Measurements from ENCODE around the gene GYG2. TPM values are rescaled to one million over a fixed set of nuclear protein-coding genes. Genes with fewer than 3 reads are reported as not detected.

The GYG2 gene
- total RNA-seq, 1 donor from 2014 or later, result 60.8 TPM

DNA sequence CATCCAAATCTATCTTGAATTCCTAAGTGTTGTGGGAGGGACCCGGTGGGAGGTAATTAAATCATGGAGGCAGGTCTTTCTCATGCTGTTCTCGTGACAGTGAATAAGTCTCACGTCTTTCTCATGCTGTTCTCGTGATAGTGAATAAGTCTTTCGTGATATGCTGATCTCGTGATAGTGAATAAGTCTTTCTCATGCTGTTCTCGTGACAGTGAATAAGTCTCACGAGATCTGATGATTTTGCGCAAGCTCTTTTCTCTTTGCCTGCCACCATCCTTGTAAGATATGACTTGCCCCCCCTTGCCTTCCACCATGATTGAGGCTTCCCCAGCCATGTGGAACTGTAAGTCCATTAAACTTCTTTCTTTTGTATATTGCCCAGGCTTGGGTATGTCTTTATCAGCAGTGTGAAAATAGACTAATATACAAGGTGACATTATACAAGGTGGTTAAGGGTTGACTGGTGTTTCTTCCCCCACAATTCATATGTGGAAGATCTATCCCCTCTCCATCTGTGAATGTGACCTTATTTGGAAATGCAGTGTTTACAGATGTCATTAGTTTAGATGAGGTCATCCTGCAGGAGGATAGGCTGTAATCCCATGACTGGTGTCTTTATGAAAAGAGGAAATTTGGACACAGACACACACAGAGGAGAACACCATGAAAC lies 72.8 kb downstream of the GYG2 start:
- Mint-ChIP-seq H3K36me3 (peaks cover 47% of the 10 kb centered on the region), H3K9me3 (peaks cover 28% of the 10 kb centered on the region), H3K4me1 (peaks cover 38% of the 10 kb centered on the region), H3K27ac (peak overlapping the region; percentile 88), H3K27me3 (ENCODE audit: low read depth) (no peaks in the 10 kb centered on the region), H3K4me3 (no peak overlapping the region)
- TF ChIP-seq, protein P1, sequence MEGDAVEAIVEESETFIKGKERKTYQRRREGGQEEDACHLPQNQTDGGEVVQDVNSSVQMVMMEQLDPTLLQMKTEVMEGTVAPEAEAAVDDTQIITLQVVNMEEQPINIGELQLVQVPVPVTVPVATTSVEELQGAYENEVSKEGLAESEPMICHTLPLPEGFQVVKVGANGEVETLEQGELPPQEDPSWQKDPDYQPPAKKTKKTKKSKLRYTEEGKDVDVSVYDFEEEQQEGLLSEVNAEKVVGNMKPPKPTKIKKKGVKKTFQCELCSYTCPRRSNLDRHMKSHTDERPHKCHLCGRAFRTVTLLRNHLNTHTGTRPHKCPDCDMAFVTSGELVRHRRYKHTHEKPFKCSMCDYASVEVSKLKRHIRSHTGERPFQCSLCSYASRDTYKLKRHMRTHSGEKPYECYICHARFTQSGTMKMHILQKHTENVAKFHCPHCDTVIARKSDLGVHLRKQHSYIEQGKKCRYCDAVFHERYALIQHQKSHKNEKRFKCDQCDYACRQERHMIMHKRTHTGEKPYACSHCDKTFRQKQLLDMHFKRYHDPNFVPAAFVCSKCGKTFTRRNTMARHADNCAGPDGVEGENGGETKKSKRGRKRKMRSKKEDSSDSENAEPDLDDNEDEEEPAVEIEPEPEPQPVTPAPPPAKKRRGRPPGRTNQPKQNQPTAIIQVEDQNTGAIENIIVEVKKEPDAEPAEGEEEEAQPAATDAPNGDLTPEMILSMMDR (IDR thresholded peaks at IDR 0.05; ENCODE audit: unreplicated experiment), result no peak
- DNase-seq (ENCODE audit: low spot score in 2 of 2, unreplicated experiment in 2 of 2), result no peak

DNA sequence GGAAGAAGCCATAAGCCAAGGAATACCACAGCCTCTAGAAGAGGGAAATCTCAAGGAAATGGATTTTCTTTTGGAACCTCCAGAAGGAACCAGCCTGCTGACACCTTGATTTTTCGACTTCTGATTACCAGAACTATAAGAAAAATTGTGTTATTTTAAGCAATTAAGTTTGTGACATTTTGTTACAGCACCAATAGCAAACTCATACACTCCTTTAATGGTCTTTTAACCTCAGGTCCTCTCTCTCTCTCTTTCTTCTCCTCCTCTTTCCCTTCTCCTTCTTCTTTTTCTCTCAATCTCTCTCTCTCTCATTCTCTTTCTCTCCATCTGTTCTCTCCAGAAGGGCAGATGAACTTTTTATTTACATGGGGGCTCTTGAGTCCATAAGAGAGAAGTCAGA lies 74.1 kb downstream of the GYG2 start:
- Mint-ChIP-seq H3K27ac (no peak overlapping the region), H3K27me3 (ENCODE audit: low read depth) (no peaks in the 10 kb centered on the region), H3K4me1 (peaks cover 27% of the 10 kb centered on the region), H3K36me3 (peaks cover 53% of the 10 kb centered on the region), H3K4me3 (no peak overlapping the region), H3K9me3 (peaks cover 28% of the 10 kb centered on the region)
- no peak for DNase-seq (ENCODE audit: low spot score in 2 of 2, unreplicated experiment in 2 of 2)
- TF ChIP-seq, protein P1 (IDR thresholded peaks at IDR 0.05; ENCODE audit: unreplicated experiment), result no peak

DNA sequence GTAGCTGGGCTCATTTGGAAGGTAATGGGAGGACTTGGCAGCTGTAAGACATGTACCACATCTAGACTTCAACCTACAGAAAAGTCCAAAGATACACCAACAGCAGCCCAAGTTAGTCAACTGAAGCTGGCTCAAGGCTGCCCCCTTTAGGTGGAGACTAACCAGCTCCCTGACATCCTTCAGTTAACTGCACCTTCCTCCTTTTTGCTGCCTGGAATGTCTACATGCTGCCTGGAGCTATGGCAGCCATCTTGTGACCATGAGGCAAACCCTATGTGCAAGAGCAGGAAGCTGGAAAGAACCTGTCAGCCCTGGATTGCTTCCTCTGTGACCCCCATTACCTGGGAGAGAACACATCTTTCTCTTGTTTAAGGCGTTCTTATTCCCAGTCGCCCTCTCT lies 74.6 kb downstream of the GYG2 start:
- Mint-ChIP-seq H3K4me1 (peaks cover 22% of the 10 kb centered on the region), H3K9me3 (peaks cover 28% of the 10 kb centered on the region), H3K4me3 (no peak overlapping the region), H3K27me3 (ENCODE audit: low read depth) (no peaks in the 10 kb centered on the region), H3K27ac (no peak overlapping the region), H3K36me3 (peaks cover 58% of the 10 kb centered on the region)
- DNase-seq (ENCODE audit: low spot score in 2 of 2, unreplicated experiment in 2 of 2), result no peak
- TF ChIP-seq, protein P1 (IDR thresholded peaks at IDR 0.05; ENCODE audit: unreplicated experiment), result no peak

DNA sequence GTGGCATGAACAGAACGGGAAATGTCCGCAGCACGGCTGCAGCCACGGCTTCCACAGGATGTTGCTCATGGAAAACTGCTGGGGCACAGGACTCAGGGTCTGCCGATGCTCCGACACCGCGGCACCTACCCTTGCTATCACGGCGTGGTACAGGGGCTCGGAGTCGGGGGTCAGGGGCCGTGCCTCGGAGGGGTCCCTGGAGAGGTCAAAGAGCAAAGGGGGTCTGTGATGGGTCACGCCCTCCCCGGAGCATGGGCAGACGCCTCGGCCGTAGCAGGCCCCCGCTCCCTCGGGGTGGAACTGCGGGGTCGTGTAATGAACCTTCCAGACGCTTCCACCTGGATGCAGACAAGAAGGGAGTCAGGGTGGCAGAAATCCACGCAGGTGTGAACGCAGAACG lies 78.6 kb downstream of the GYG2 start:
- no peaks in the 10 kb centered on the region for H3K27me3 Mint-ChIP-seq (ENCODE audit: low read depth)
- H3K36me3 Mint-ChIP-seq, result peaks cover 61% of the 10 kb centered on the region
- H3K4me1 Mint-ChIP-seq, result no peaks in the 10 kb centered on the region
- TF ChIP-seq, protein P1 (IDR thresholded peaks at IDR 0.05; ENCODE audit: unreplicated experiment), result no peak
- DNase-seq (ENCODE audit: low spot score in 2 of 2, unreplicated experiment in 2 of 2), result no peak
- peaks cover 19% of the 10 kb centered on the region for H3K9me3 Mint-ChIP-seq
- no peak overlapping the region for H3K27ac Mint-ChIP-seq
- H3K4me3 Mint-ChIP-seq, result no peak overlapping the region

DNA sequence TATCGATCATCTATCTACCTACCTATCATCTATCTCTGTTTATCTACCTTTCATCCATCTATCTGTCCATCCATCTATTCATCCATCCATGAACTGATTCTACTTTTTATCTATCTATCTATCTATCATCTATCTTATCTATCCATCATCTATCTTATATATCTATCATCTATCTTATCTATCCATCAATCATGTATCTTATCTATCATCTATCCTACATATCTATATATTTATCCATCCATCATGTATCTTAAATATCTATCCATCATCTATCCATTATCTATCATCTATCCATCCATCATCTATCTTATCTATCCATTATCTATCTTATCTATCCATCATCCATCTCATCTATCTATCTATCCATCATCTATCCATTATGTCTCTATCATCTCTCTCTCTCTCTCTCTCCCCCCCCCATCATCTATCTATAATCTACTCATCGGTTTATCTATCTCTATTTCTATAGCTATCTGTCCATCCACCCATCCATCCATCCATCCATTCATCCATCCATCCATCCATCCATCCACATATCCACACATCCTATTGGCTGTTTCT lies 79.5 kb downstream of the GYG2 start:
- Mint-ChIP-seq H3K27ac (no peak overlapping the region), H3K27me3 (ENCODE audit: low read depth) (no peaks in the 10 kb centered on the region), H3K4me1 (peaks cover 4% of the 10 kb centered on the region), H3K36me3 (peaks cover 56% of the 10 kb centered on the region), H3K4me3 (no peak overlapping the region), H3K9me3 (peaks cover 11% of the 10 kb centered on the region)
- TF ChIP-seq, protein P1 (IDR thresholded peaks at IDR 0.05; ENCODE audit: unreplicated experiment), result no peak
- no peak for DNase-seq (ENCODE audit: low spot score in 2 of 2, unreplicated experiment in 2 of 2)
